ENCODE results near the gene SMCP.
A peak's percentile ranks its signal among the peaks of the same experiment; 100 is the strongest.

The SMCP gene

DNA sequence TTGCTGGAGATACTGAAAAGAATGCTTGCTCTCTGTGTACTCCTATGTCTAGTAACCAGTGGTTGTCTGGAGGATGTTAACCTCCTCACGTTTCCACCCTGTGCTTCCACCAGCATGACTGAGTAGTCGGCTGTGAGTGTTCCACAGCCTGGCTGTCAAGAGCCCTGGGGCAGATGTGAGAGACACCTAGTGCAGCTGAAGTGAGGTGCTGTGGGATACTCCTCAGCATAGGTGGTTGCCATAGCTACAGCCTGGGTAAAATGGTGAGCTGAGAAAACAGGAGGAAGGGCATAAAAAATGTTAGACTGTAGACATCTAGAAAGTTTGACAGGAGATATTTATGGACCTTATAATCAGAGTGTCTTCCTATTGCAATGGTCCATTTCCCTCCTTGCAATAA is 46.1 kb downstream of the SMCP start:
- TF ChIP-seq, protein P1, sequence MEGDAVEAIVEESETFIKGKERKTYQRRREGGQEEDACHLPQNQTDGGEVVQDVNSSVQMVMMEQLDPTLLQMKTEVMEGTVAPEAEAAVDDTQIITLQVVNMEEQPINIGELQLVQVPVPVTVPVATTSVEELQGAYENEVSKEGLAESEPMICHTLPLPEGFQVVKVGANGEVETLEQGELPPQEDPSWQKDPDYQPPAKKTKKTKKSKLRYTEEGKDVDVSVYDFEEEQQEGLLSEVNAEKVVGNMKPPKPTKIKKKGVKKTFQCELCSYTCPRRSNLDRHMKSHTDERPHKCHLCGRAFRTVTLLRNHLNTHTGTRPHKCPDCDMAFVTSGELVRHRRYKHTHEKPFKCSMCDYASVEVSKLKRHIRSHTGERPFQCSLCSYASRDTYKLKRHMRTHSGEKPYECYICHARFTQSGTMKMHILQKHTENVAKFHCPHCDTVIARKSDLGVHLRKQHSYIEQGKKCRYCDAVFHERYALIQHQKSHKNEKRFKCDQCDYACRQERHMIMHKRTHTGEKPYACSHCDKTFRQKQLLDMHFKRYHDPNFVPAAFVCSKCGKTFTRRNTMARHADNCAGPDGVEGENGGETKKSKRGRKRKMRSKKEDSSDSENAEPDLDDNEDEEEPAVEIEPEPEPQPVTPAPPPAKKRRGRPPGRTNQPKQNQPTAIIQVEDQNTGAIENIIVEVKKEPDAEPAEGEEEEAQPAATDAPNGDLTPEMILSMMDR (IDR thresholded peaks at IDR 0.05; ENCODE audit: control insufficient read depth, insufficient read depth, low read depth, low read length, missing control alignments) = no peak
- no peak for DNase-seq (ENCODE audit: low read depth)
- no peak overlapping the region for H3K4me3 ChIP-seq (ENCODE audit: control insufficient read depth, low read depth, low read length)

DNA sequence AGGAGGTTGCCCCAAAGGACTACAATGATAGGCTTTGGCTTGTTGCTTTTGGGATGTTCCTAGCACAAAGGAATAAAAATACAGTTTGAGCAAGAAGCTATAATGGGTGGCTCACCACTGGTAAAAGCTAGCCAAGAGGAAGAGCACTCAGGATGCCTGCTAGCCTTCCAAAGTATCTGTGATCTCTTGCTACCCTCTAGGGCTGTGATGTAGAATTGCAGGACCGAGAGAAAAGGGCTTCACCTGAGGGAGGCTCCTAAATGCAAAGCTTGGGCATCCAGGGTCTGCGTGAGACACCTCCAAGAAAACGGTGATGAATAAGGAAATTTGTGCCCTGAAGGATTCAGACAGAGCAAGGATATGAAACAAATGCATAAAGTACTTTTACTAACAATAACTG is 48.0 kb downstream of the SMCP start:
- no peak for DNase-seq (ENCODE audit: low read depth)
- H3K4me3 ChIP-seq (ENCODE audit: control insufficient read depth, low read depth, low read length) = no peak overlapping the region
- TF ChIP-seq, protein P1 (IDR thresholded peaks at IDR 0.05; ENCODE audit: control insufficient read depth, insufficient read depth, low read depth, low read length, missing control alignments) = peak; percentile 29

DNA sequence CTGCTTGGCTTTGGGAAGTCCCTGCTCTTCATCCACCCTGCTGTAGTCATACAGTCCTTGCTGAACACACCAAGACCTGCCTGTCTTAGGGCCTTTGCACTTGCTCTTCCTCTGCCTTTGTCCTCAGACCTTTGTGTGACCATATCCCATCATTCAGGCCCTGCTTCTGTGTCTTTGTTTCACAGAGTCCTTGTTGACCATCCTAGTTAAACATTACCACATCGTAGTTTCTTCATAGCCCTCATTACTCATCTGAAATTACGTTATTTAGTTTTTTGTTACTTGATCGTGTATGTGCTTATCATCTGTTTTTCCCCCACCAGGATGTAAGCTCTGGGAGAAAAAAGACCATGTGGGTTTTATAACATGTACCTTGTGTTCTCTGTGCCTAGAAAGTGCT is 50.5 kb downstream of the SMCP start:
- no peak overlapping the region for H3K4me3 ChIP-seq (ENCODE audit: control insufficient read depth, low read depth, low read length)
- DNase-seq (ENCODE audit: low read depth) = no peak
- TF ChIP-seq, protein P1 (IDR thresholded peaks at IDR 0.05; ENCODE audit: control insufficient read depth, insufficient read depth, low read depth, low read length, missing control alignments) = no peak

DNA sequence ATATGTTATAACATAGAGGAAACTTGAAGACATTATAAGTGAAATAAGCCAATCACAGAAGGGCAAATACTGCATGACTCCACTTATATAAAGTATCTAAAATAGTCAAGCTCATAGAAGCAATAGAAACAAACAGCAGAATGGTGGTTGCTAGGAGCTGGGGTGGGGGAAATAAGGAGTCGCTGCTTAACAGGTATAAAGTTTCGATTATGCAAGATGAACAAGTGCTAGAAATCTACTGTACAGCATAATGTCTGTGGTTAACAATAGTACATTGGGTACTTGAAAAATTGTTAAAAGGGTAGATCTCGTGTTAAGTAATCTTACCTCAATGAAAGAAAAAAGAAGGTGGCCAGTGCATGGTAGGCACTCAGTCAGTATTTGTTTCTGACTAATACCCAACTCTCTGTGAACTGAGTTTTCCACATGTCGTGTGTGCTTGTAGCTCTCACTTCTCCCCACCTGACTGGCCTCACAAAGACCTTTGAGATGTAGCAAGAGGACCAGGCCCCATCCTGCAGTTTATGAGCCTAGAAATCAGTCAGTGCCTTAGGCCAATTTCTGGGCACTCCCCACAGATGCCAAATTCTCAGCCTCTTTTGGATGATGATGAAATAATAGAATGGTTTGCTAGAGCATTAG is 54.2 kb downstream of the SMCP start:
- no peak overlapping the region for H3K4me3 ChIP-seq (ENCODE audit: control insufficient read depth, low read depth, low read length)
- TF ChIP-seq, protein P1 (IDR thresholded peaks at IDR 0.05; ENCODE audit: control insufficient read depth, insufficient read depth, low read depth, low read length, missing control alignments) = no peak
- no peak for DNase-seq (ENCODE audit: low read depth)

DNA sequence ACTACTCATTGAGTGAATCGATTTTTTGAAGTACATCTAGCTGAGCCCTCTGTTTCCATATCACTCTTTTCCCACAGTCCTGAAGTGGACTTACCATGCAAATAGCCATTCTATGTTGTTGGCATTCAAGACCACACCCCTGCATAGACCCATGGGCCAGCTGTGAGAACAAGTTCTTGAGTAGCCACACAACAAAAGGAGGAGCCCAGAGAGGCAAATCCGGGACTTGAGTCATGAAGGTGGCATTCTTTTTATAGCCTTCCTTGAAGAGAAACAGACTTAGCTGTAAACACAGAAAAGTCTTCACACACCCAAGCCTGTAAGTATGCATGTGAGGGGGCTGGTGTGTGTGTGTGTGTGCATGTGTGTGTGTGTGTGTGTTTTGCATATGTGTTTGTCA is 55.1 kb downstream of the SMCP start:
- DNase-seq (ENCODE audit: low read depth) = no peak
- TF ChIP-seq, protein P1 (IDR thresholded peaks at IDR 0.05; ENCODE audit: control insufficient read depth, insufficient read depth, low read depth, low read length, missing control alignments) = no peak
- H3K4me3 ChIP-seq (ENCODE audit: control insufficient read depth, low read depth, low read length) = no peak overlapping the region

Data from AG09309 (cell line).